Fibroblast of skin of right quadriceps (primary cell): ENCODE results near the gene LMAN1.

Experiments used
- DNase-seq: peaks from one replicate; pipeline ENCODE4 v3.0.0-alpha.2; 2013

The LMAN1 gene

DNA sequence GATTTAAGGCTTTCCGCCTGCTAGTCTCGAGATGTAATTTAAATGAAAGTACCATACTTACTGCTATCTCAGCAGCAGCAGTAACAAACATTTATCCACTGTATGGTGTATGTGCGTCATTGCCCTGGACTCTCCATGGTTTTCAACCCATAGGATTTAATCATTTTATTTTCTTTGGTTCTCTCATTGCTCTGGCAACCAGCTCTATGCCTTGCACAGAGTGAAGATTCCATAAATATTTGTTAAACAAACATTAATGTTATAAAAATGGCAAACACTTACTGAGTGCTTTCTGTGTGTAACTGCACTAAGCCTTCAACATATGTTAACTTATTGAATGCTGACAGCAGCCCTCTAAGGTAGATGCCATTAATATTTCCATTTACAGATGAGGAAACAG is 1.3 kb upstream of the LMAN1 start:
- DNase-seq, result no peak

DNA sequence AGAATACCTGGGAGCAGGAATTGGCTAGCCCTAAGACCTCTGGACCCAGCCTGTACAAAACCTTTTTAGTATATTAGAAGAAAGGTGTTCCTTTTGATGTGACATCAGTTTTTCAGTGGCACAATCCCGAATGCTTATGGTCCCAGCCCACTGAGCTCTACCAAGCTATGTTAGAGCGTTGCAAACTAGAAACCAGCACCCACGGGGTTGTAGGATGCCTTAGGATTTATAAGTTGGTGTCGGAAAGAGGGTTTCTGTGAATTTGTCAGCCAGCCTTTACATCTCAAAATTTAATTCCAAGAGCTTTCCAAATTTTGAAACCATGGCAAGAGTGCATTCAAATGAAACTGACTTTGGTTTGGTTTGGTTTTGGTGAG is 499 bp upstream of the LMAN1 start:
- no peak for DNase-seq

DNA sequence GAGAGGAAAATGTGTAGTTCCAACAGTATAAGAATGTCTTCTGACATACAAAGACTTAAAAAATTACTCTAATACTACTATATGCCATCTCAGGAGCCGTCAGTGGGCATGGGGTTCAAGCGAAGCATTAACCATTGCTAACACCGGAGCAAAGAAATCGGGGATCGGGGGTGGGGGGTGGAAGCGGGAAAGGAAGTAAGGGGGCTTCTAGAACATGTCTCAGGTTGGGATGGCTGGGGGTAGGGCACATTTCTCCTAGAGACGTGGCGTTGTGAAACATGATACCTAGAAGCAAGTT is 702 bp downstream of the LMAN1 start:
- peak; percentile 78 for DNase-seq

DNA sequence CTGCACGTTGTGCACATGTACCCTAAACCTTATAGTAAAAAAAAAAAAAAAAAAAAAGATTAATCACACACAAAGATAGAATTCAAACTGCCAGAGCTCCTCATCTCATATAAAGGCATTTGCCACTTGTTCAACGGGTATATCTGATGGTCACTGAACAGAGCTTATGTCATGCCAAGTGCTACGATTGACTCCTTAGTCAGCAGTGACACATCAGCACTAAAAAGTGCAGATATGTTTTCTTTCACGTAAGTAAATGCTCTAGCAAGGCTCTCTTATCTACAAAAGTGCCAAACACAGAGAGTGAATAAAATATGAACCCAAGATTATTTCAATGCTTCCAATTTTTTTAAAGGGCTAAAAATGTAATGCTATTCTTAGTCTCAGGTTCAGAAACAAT is 1.1 kb downstream of the LMAN1 start:
- peak; percentile 73 for DNase-seq

DNA sequence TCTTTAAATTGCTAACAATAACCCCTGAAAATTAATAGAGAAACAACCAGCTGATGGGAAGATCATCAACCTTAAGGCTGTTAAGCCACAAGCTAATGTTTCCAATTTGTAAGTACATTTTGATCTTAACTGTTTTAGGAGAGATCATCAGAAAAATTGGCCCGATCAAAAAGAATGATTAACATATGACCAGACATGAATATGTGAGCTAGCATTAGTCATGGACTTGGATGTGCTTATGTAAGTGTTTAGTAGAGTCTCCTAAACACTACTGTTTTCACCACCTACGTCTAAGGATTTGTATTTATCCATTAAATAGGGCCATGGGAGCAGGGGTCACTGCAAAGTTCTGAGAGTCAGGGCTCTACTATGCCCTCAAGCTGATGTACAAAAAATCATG is 4.3 kb downstream of the LMAN1 start:
- no peak for DNase-seq

DNA sequence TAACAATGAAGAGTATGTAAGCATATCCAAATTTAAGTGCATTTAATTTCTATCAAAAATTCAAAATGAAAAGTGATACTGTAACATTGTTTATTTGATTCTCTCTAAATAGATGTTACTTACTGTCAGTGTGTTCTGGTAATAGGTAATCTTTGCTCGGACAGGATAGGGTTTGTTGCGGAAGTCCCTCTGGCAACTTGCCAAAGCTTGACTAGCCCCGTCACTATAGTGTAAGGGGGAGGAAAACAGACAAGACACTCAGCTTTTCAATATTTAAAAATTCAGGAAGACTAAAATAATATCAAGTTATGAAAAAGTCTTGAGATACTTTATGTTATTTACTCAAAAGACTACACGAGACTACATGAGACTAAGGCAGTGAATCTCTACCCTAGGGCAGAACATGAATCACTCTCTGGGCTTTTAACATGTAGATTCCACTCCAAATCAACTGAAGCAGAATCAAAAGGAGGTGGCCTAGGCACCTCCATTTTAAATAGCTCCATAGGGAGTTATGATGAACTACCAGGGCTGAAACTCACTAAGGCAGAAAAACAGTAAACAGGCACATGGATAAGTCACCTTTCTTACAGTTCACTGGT is 5.9 kb downstream of the LMAN1 start:
- no peak for DNase-seq

DNA sequence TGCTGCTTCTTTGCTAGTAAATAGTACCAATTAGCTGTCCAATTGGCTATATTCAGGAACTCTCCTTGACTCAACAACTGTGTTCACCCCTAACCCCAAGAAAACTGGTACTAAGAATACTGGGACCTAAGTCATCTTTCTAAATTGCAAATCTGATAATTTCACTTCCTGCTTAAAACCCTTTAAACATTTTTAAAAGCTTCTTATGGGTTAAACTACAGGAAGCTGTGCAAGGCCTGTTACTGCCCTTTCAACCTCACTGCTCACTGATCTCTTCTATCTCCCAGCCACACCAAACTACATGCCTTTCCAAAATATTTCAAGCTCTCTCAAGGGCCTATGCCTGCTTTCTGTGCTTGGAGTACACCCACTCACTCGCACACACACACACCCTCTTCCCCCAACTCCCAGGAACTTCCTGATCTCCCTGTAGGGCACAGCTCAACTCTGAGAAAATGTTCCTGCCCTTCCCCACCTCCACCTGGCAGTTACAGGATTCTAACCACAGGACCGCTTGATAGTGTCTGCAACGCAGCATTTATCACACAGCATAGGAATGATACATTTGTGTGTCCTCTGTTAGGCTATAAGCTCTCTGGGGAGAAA is 6.7 kb downstream of the LMAN1 start:
- DNase-seq, result no peak

DNA sequence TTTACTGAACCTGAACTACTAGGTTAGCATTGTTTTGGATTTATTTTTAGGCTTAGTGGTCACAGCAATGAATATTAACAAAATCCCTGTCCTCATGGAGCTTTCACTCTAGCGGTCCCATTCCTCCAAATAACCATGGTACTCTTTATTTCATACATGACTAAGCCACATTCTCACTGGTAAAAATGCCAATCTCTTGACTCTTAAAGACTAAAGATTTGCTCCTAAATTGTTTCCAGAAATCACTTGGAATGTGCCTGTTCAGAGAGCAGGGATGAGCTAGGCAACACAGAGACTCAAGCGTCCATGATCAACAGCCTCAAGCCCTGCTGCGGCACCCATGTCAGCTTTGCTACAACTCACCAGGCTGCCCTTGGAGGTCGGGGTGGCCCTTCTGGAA is 13.5 kb downstream of the LMAN1 start:
- DNase-seq, result peak; percentile 44

DNA sequence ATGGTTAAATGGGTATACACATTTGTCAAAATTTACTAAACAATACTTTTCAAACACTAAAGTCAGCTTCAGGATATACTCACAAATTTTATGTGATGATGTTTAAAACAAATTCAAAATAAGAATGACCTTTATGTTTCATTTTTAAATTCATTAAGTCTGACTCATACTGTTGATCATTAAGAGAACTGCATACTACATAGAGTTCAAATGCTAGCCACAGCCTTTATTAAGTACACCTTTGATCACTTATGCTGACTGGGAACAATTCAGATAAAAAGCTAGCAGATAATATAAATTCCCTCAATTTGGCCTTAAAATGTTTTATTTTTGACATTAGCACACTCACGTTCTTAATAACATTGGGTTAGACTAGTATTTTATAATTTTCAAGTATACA is 14.1 kb downstream of the LMAN1 start:
- DNase-seq, result no peak

DNA sequence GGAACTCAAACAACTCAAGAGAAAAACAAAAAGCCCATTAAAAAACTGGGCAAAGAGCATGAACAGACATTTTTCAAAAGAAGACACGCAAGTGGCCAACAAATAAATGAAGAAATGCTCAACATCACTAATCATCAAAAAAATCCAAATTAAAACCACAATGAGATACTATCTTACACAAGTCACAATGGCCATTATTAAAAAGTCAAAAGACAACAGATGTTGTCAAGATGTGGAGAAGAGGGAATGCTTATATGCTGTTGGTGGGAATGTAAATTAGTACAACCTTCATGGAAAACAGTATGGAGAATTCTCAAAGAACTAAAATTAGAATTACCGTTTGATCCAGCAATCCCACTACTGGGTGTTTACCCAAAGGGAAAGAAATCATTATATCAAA is 15.1 kb downstream of the LMAN1 start:
- peak; percentile 8 for DNase-seq

DNA sequence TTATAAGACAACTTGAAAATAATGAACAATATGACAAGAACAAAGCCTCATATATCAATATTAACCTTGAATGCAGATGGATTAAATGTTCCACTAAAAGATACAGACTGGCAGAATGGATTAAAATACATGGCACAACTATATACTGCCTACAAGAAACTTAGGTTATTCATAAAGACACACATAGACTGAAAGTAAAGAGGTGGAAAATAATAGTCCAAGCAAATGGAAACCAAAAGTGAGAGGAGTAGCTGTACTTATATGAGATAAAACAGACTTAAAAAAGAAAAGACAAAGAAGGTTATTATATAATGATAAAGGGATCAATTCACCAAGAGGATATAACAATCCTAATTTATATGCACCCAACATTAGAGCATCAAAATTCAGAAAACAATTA is 18.2 kb downstream of the LMAN1 start:
- DNase-seq, result no peak

DNA sequence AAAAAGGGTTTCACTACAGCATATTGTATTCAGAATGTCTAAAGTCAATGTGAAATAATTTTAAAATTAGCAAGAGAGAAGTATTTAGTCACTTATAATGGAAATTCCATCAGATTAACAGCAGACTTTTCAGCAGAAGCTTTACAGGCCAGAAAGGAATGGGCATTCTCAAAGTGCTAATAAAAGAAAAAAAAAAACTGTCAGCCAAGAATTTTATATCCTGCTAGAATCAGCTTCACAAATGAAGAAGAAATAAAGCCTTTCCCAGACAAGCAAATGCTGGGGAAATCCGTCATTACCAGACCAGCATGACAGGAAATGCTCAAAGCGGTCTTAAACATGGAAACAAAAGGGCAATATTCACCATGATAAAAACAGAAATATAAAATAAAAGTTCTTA is 18.8 kb downstream of the LMAN1 start:
- DNase-seq, result no peak

DNA sequence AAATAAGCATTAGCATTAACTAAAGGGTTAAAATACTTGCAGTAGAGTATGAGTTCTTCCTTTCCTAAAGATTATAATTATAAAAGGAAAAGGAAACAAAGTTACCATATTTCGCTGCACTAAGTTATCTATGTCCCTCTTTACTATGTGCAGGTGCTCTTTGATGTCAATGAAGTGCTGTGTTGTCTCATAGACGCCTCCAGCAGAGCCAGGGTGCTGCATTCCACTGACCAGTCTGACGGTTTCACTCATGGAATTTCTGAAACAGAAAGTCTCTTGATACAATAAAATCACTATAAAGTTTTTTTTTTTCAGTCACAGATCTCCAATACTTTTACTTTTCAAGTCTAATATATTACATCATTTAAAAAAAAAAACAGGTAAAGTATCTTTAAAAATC is 26.1 kb downstream of the LMAN1 start:
- DNase-seq, result no peak

DNA sequence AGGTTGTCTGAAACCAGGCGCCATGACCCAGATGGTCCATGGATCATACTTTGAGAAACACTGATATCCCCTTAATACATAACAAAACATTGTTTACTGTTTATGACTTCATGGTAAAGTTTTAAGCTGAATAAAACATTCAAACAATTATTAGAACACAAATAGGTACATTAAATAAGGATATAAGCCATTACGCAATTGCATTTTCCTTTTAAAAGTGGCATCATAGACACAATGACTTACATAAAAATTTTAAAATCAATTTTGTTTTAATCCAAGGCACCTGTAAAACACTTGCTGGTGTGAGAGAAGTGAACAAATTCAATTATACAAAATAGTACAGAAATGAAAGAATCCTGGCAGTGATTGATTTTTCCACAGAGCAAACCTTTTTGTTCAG is 30.4 kb downstream of the LMAN1 start:
- DNase-seq, result no peak

DNA sequence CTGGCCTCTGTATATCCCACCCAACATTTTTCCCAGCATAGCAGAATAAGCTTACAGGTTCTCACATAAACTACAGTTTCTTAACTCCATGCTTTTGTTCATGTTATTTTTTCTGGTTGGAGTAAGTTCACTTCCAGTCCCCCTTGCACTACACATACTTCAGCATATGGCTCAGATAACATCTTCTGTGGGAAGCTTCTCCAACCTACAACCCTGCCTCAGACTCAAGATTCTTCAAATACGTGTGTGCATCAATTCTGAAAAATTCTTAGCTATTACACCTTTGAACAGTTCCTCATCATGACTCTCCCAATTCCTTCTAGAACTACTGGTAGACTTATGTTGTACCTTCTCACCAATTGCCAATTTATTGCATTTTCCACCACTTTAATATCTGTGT is 33.1 kb downstream of the LMAN1 start:
- no peak for DNase-seq

DNA sequence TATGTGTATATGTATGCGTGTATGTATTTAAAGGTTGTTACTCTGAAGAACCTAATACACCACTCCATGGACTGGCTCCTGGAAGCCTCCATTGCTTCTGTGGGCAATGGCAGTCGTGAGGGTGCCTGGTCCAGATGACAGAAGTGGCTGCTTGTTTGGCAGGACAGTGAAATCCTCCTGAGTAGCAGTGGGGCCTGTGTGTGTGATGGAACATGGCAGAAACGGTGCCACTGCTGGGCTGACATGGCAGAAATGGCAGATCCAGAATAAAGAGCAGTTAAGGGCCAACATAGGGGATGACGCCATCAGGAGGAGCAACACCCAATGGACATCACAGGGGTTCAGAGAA is 34.5 kb downstream of the LMAN1 start:
- DNase-seq, result no peak

DNA sequence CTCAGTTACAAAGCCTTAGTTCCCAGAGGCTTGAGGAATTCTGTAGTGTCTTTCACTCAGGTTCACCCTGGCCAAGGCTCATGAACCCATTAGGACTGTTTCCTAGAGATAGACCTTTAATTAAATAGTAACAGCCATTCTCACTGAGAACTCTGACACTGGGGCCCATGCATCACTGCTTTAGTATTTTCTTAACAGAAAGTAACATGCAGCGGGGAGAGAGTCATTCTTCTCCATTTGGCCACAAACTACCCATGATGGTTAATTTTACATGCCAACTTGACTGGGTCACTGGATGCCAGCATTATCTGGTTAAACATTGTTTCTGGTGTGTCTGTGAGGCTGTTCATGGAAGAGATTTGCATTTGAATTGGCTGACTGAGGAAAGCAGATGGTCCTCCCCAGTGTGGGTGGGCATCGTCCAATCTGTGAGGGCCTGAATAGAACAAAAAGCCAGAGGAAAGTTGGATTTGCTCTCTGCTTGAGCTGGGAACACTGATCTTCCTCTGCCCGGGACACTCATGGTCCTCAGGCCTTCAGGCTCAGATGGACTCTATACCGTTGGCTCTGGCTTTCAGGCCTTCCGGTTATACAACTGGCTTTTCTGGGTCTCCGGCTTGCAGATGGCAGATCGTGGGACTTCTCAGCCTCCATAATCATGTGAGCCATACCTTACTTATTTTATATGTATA is 35.0 kb downstream of the LMAN1 start:
- peak; percentile 27 for DNase-seq

DNA sequence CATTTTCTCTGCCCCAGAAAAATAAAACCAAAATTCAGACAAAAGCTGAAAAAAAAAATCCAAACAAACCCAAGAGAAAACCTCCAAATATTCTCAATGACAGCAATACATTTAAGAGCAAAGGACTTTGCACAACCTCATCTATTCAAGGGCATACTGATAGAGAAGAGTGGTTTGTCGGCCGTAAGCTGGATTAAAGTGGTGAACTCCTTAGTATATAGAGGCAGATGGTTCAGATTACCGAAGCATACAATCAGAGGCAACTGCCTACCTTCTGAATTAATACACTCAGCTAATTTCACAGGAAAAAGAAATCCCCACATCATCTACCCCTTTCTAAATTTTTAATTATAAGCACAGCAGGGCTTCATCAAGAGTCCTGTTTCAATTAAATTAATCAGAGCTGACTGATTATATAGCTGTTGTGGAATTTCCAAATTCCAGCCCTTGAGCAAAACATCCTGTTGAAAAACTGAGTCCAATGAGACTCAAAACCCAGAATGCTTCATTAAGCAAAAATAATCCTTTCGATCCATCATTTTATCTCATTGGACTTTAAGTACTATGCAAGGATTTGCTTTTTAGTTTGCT is 40.5 kb downstream of the LMAN1 start, which contains the start of gene CPLX4:
TSS of gene CPLX4 (minus strand) at position 190 of the 591 bp plus-strand sequence. CDS start at position 3, 187 bp downstream.
- no peak for DNase-seq

DNA sequence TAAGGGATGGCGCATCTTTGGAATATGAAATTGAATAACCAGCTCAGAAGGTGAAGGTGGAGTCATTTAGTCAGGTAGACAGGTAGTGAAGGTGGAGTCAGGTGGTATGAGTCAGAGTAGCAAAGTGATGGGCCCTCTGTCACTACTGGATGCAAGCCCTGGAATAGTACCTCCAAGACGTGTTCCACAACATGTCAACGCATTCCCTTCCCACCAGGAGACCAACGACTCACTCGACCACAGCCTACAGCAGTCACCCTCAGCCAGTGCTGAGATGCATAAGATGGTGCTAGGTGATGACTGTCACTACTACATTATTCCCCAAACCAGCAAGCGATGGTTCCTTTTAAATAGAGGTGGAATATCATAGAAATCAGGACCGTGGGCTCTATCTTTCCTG is 47.4 kb downstream of the LMAN1 start:
- peak; percentile 63 for DNase-seq

DNA sequence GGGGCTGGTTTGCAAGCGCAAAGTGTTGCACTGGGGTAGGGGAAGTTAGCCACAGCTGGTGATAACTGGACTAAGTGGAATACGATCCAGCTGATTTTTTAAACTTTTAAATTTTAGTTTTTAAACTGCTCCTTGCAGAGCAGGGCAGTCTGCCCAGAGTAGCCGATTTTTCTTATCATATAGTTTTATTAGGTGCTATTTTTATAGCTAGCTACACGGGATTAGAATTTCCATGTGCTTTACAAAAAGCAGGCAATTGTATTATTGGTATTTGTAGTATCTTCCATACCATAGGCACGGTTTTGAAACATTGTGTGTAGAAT is 50.2 kb downstream of the LMAN1 start:
- no peak for DNase-seq

DNA sequence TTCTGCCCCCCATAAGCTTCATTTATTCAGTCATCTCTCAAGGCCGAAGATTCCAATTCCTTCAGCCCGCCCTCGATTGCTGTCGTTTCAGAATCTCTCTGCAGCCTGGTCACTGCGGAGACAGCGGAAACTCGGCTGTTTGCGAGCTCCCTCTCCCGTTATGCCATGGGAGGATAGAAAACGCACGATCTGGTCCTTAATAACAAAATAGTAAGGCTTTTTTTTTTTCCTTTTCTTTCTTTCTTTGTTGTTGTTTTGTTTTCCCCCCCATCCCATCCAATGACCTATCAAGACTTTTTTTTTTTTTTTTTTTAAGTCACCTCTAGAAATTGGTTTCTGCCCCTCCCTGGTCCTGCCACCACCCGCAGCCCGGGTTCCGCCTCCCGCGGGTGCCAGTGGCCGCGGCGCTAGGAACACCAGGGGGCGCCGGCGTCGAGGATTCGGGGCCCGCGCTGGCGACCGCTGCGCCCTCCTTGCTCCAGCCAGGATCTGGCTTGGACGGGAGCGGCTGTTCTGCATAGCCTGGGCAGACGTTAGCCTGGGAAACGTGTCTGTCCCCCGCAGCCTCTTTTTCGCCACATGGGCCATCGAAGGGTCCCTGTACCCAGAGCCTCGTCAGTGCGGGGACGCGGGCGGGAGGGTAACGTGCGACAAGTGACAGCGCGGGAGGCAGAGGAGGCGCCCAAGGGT is 50.7 kb downstream of the LMAN1 start:
- DNase-seq, result peak; percentile 60

DNA sequence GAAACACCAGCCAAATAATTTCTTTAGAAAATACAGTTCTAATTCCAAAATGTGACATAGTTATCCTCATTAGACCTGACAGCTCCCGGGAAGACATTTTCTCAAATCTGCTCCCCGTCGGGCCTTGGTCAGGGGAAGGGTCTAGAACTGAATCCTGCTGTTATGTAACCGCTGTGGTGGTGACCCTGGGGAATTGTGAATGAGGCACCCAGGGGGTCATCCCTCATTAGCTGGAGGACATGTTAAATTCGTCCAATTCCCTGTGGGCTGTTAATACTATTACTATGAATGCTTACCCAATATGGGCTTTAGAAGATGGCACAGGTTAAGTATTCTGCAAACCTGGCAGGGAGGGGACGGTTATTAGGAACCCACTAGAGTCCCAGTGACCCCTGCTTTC is 52.4 kb downstream of the LMAN1 start:
- DNase-seq, result no peak

DNA sequence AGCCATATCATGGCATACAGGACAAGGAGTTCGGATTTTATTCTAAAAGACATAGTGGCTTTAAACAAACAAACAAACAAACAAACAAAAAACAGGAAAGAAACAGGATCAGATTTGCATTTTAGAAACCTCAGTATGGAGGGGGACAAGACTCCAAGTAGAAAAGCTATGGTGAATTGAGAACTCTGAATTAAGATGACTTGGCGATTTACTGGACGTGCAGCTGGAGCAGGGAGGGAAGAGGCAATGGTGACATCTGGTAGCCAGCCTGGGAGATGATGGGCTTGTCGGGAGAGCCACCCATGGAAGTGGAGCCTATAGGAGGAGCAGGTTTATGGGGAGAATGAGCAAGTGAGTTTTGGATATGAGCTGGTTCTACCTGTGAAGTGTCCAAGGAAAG is 53.8 kb downstream of the LMAN1 start:
- no peak for DNase-seq

DNA sequence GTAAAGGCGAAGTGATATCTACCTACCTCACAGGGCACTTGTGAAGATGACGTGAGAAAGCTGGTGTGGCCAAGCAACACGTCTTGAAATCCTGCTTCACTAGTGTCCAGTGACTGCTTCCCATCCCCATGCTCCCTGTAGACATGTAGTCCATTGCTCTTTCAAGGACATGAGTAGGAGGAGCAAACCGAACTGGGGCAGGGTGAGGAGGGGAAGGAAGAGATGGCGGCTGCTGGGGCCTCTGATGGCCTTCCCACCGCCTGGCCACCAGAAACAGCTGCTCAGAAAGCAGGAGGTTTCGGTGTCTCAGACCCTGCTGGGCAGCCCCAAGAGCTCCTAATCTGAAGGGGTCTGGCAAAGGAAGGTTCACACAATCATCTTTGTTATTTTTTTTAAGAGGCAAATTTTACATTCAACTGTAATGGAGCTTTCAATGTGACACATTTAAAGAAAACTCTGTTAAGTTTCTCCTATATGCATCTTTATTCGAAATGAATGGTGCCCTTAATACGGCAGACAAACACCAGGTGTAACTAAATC is 55.3 kb downstream of the LMAN1 start:
- DNase-seq, result no peak
